ENCODE results near the gene LEKR1.

DNA sequence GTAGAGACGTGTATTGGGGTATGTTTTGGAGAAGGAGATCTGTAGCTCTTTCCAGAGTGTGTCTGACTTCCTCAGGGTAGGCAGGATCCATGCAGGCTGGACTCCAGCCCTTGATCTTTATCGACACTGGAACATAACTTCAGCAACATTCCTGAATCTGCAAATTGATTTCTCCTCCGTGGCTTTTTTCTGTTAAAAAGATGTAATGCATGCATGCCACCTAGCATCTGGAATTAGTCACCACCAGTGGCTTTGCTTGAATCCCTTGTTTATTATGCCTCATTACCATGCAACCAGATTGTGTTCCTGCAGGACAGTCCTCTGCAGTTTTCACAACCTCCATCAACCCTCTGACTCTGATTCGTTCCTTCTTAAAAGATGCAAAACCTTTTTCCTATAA lies 247.7 kb downstream of the LEKR1 start:
- TF ChIP-seq POLR2A (IDR thresholded peaks at IDR 0.05; ENCODE audit: low read depth, low read length): no peak
- TF ChIP-seq, protein P1, sequence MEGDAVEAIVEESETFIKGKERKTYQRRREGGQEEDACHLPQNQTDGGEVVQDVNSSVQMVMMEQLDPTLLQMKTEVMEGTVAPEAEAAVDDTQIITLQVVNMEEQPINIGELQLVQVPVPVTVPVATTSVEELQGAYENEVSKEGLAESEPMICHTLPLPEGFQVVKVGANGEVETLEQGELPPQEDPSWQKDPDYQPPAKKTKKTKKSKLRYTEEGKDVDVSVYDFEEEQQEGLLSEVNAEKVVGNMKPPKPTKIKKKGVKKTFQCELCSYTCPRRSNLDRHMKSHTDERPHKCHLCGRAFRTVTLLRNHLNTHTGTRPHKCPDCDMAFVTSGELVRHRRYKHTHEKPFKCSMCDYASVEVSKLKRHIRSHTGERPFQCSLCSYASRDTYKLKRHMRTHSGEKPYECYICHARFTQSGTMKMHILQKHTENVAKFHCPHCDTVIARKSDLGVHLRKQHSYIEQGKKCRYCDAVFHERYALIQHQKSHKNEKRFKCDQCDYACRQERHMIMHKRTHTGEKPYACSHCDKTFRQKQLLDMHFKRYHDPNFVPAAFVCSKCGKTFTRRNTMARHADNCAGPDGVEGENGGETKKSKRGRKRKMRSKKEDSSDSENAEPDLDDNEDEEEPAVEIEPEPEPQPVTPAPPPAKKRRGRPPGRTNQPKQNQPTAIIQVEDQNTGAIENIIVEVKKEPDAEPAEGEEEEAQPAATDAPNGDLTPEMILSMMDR (IDR thresholded peaks at IDR 0.05; ENCODE audit: extremely low read depth in 1 of 2, insufficient read depth in 1 of 2, low read depth in 1 of 2, low read length in 2 of 2): no peak

Data from endothelial cell of umbilical vein (primary cell).